Breast epithelium (tissue), 4 donors: Measurements from ENCODE around the gene HBS1L. TPM values are rescaled to one million over a fixed set of nuclear protein-coding genes. Genes with fewer than 3 reads are reported as not detected.

ENCODE experiments used
- DNase-seq, 2 donors: peaks; one replicate each; pipeline ENCODE4 v3.0.0-alpha.2; 2019; ENCODE audit warnings: low spot score in 2 of 2
- H3K27ac ChIP-seq, 2 donors: fragments of 200-600 bp; sonication (generic) in 1 of 2; one replicate each; pipeline ENCODE4 v1.5.1; 2016 to 2019; ENCODE audit warnings: mild to moderate bottlenecking in 1 of 2
- H3K27me3 ChIP-seq, 2 donors: fragments of 200-600 bp; sonication (generic) in 1 of 2; one replicate each; pipeline versions ENCODE4 v1.5.1 to v1.6.0; 2017 to 2019; ENCODE audit warnings: control low read depth in 1 of 2, mild to moderate bottlenecking in 1 of 2
- H3K36me3 ChIP-seq: fragments of 200-600 bp; one replicate; pipeline ENCODE4 v1.5.1; 2019
- H3K4me1 ChIP-seq, 2 donors: fragments of 200-600 bp; sonication (generic); one replicate each; pipeline ENCODE4 v1.5.1; 2016 to 2019; ENCODE audit warnings: control low read depth in 1 of 2
- H3K4me3 ChIP-seq, 3 donors: fragments of 200-600 bp; sonication (generic); 1 replicate in 2 of 3; 2 replicates in 1 of 3; pipeline ENCODE4 v1.5.1; 2016 to 2019; ENCODE audit warnings: mild to moderate bottlenecking in 3 of 3, moderate library complexity in 2 of 3
- H3K9me3 ChIP-seq, 2 donors: fragments of 200-600 bp; sonication (generic) in 1 of 2; one replicate each; pipeline ENCODE4 v1.5.1; 2016 to 2019; ENCODE audit warnings: control low read depth in 1 of 2
- POLR2A ChIP-seq: fragments of 450-650 bp; IDR thresholded peaks from one replicate; pipeline ENCODE4 v1.6.1; 2016; ENCODE audit warnings: antibody characterized with exemption, mild to moderate bottlenecking, moderate library complexity
- POLR2AphosphoS5 ChIP-seq, 3 donors: sonication (generic); formaldehyde crosslinking; IDR thresholded peaks; one replicate each; pipeline ENCODE4 v1.6.1; 2017; ENCODE audit warnings: antibody characterized with exemption in 3 of 3
- intact Hi-C: fragments of 100-400 bp; cut with DNase I; formaldehyde crosslinking; loops from one replicate; pipeline ENCODE4 v1.15.1; 2023; ENCODE audit warnings: low total_unique reads
- total RNA-seq, 3 donors: library from RNA; depleted of rRNA; stranded (reverse); fragments of >200 nt; gene quantifications; one replicate each; pipeline ENCODE4 v1.1.0, GENCODE V29; 2016
- TF ChIP-seq, protein P1 (sequence below), 3 donors: fragments of 450-650 bp; IDR thresholded peaks; one replicate each; pipeline ENCODE4 v1.5.1; 2016 to 2017; ENCODE audit warnings: antibody characterized with exemption in 3 of 3, mild to moderate bottlenecking in 3 of 3, moderate library complexity in 3 of 3

HBS1L gene
- total RNA-seq, 3 donors from 2014 or later = 42.0 to 55.5 (median 52.0) TPM

GRCh38 chr6:135096403-135097130, 41.9 kb upstream of the HBS1L start:
- Histone ChIP-seq H3K9me3 (no peaks in the 10 kb centered on the region), H3K36me3 (no peaks in the 10 kb centered on the region), H3K27ac (no peak overlapping the region), H3K4me1 (no peaks in the 10 kb centered on the region), H3K27me3 (no peaks in the 10 kb centered on the region), H3K4me3 (no peak overlapping the region)
- intact Hi-C loops = no loop called here
- TF ChIP-seq POLR2AphosphoS5 (IDR thresholded peaks at IDR 0.05) = no peak
- TF ChIP-seq, protein P1, sequence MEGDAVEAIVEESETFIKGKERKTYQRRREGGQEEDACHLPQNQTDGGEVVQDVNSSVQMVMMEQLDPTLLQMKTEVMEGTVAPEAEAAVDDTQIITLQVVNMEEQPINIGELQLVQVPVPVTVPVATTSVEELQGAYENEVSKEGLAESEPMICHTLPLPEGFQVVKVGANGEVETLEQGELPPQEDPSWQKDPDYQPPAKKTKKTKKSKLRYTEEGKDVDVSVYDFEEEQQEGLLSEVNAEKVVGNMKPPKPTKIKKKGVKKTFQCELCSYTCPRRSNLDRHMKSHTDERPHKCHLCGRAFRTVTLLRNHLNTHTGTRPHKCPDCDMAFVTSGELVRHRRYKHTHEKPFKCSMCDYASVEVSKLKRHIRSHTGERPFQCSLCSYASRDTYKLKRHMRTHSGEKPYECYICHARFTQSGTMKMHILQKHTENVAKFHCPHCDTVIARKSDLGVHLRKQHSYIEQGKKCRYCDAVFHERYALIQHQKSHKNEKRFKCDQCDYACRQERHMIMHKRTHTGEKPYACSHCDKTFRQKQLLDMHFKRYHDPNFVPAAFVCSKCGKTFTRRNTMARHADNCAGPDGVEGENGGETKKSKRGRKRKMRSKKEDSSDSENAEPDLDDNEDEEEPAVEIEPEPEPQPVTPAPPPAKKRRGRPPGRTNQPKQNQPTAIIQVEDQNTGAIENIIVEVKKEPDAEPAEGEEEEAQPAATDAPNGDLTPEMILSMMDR (IDR thresholded peaks at IDR 0.05) = no peak
- no peak for TF ChIP-seq POLR2A
- DNase-seq = no peak

GRCh38 chr6:135095716-135096115, 41.1 kb upstream of the HBS1L start:
- Histone ChIP-seq H3K27ac (no peak overlapping the region), H3K9me3 (no peaks in the 10 kb centered on the region), H3K4me3 (no peak overlapping the region), H3K4me1 (no peaks in the 10 kb centered on the region), H3K36me3 (no peaks in the 10 kb centered on the region), H3K27me3 (no peaks in the 10 kb centered on the region)
- intact Hi-C loops = no loop called here
- TF ChIP-seq POLR2A = no peak
- TF ChIP-seq, protein P1 (IDR thresholded peaks at IDR 0.05) = no peak
- TF ChIP-seq POLR2AphosphoS5 (IDR thresholded peaks at IDR 0.05) = no peak
- no peak for DNase-seq

GRCh38 chr6:135094403-135094821, 39.8 kb upstream of the HBS1L start:
- TF ChIP-seq POLR2AphosphoS5 (IDR thresholded peaks at IDR 0.05) = no peak

DNA sequence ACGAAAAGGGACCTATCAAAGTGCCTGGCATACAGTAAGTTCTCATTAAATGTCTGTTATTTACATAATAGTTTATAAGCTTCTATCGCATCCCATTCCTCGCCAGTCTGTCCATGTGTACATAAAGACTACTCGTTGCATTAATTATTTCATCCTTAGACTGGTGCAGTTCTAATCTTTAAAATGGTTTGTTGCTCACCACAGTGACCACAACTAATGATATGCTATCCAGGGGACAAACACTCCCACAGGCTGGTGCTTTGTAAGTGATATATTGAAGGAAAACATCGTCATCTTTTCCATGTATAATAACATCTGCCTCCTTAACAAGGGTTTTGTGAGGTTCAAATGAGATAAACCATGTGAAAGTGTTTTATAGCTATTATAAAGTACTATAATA, 39.0 kb upstream of the HBS1L start:
- no peaks in the 10 kb centered on the region for H3K36me3 ChIP-seq
- H3K4me1 ChIP-seq = no peaks in the 10 kb centered on the region
- no peaks in the 10 kb centered on the region for H3K27me3 ChIP-seq
- H3K27ac ChIP-seq = no peak overlapping the region
- DNase-seq = no peak
- H3K4me3 ChIP-seq = no peak overlapping the region
- intact Hi-C loops = no loop called here
- no peaks in the 10 kb centered on the region for H3K9me3 ChIP-seq
- TF ChIP-seq POLR2A (no peak), POLR2AphosphoS5 (IDR thresholded peaks at IDR 0.05) (no peak)
- TF ChIP-seq, protein P1 (IDR thresholded peaks at IDR 0.05) = no peak

More at GRCh38 chr6:135094403-135094821, 39.8 kb upstream of the HBS1L start:
- Histone ChIP-seq H3K27me3 (no peaks in the 10 kb centered on the region), H3K36me3 (no peaks in the 10 kb centered on the region), H3K4me3 (no peak overlapping the region), H3K9me3 (no peaks in the 10 kb centered on the region), H3K27ac (no peak overlapping the region), H3K4me1 (no peaks in the 10 kb centered on the region)
- DNase-seq = no peak
- intact Hi-C loops = no loop called here

GRCh38 chr6:135092724-135093123, 38.1 kb upstream of the HBS1L start:
- intact Hi-C loops = no loop called here
- DNase-seq = no peak
- no peak overlapping the region for H3K27ac ChIP-seq
- no peaks in the 10 kb centered on the region for H3K27me3 ChIP-seq
- TF ChIP-seq POLR2A = no peak
- TF ChIP-seq, protein P1 (IDR thresholded peaks at IDR 0.05) = no peak
- no peak for TF ChIP-seq POLR2AphosphoS5 (IDR thresholded peaks at IDR 0.05)
- no peaks in the 10 kb centered on the region for H3K4me1 ChIP-seq
- H3K9me3 ChIP-seq = no peaks in the 10 kb centered on the region
- H3K36me3 ChIP-seq = no peaks in the 10 kb centered on the region
- H3K4me3 ChIP-seq = no peak overlapping the region
